KMS-11 (cell line): Measurements from ENCODE around the gene TRIM4.

ENCODE experiments used
- H2AFZ ChIP-seq: fragments of 200-600 bp; sonication (generic); 2 replicates; pipeline ENCODE4 v1.6.1; 2016; ENCODE audit warnings: antibody characterized with exemption, mixed run types, low read depth
- H3K27ac ChIP-seq: fragments of 200-600 bp; sonication (generic); 2 replicates; pipeline ENCODE4 v1.6.1; 2016; ENCODE audit warnings: mild to moderate bottlenecking, mixed run types
- H3K27me3 ChIP-seq: fragments of 200-600 bp; sonication (generic); 2 replicates; pipeline ENCODE4 v1.6.1; 2017; ENCODE audit warnings: mild to moderate bottlenecking, low read depth, mixed run types, moderate library complexity; ENCODE audit not compliant: insufficient read depth
- H3K36me3 ChIP-seq: fragments of 200-600 bp; sonication (generic); 2 replicates; pipeline ENCODE4 v1.6.1; 2017; ENCODE audit warnings: mild to moderate bottlenecking, mixed run types; ENCODE audit not compliant: insufficient read depth
- H3K4me1 ChIP-seq: fragments of 200-600 bp; sonication (generic); 2 replicates; pipeline ENCODE4 v1.6.1; 2016; ENCODE audit warnings: mild to moderate bottlenecking, low read depth, mixed run types; ENCODE audit not compliant: poor library complexity, severe bottlenecking
- H3K4me2 ChIP-seq: fragments of 200-600 bp; sonication (generic); 2 replicates; pipeline ENCODE4 v1.7.0; 2016; ENCODE audit warnings: mild to moderate bottlenecking, mixed run types
- H3K4me3 ChIP-seq: fragments of 200-600 bp; sonication (generic); IDR thresholded peaks from 2 replicates; pipeline ENCODE4 v1.6.1; 2017; ENCODE audit warnings: low read depth, low read length, mixed read lengths; ENCODE audit not compliant: insufficient read depth
- H3K79me2 ChIP-seq: fragments of 200-600 bp; sonication (generic); 2 replicates; pipeline ENCODE4 v1.6.1; 2016; ENCODE audit warnings: low read depth, mixed run types; ENCODE audit not compliant: insufficient read depth
- H3K9ac ChIP-seq: fragments of 200-600 bp; sonication (generic); 2 replicates; pipeline ENCODE4 v1.6.1; 2016; ENCODE audit warnings: mild to moderate bottlenecking, mixed run types
- H4K20me1 ChIP-seq: fragments of 200-600 bp; sonication (generic); 2 replicates; pipeline ENCODE4 v1.6.1; 2016; ENCODE audit warnings: mild to moderate bottlenecking, mixed run types; ENCODE audit not compliant: insufficient read depth
- CTCF ChIP-seq: fragments of 200-600 bp; sonication (generic); conservative IDR thresholded peaks from 2 replicates; pipeline ENCODE4 v1.6.1; 2017; ENCODE audit warnings: low read depth, mild to moderate bottlenecking, antibody characterized with exemption, low read length, moderate library complexity, mixed read lengths

TRIM4 gene

GRCh38 chr7:99910976-99911375 lies 8.4 kb downstream of the TRIM4 start:
- H3K27me3 ChIP-seq = no peaks in the 10 kb centered on the region
- H4K20me1 ChIP-seq = 0 out of 2 replicates have a peak, but pooled peaks cover 9% of the 10 kb centered on the region
- H3K27ac ChIP-seq = no peak overlapping the region
- no peak overlapping the region for H3K4me2 ChIP-seq
- peaks cover 6% of the 10 kb centered on the region for H3K4me1 ChIP-seq
- H3K79me2 ChIP-seq = peaks cover 35% of the 10 kb centered on the region
- H3K9ac ChIP-seq = no peak overlapping the region
- no peak overlapping the region for H2AFZ ChIP-seq
- no peak for TF ChIP-seq CTCF
- no peak overlapping the region for H3K4me3 ChIP-seq
- H3K36me3 ChIP-seq = peaks cover 14% of the 10 kb centered on the region; the same call in 1 of the 2 replicates

GRCh38 chr7:99901581-99901980 lies 17.7 kb downstream of the TRIM4 start:
- H3K79me2 ChIP-seq = no peaks in the 10 kb centered on the region
- no peak overlapping the region for H3K27ac ChIP-seq
- no peak overlapping the region for H3K4me3 ChIP-seq
- H3K4me1 ChIP-seq = no peaks in the 10 kb centered on the region
- no peak overlapping the region for H2AFZ ChIP-seq
- H4K20me1 ChIP-seq = no peaks in the 10 kb centered on the region
- H3K36me3 ChIP-seq = 0 out of 2 replicates have a peak, but pooled peaks cover under 1% of the 10 kb centered on the region
- H3K4me2 ChIP-seq = no peak overlapping the region
- no peak for TF ChIP-seq CTCF
- H3K9ac ChIP-seq = no peak overlapping the region
- no peaks in the 10 kb centered on the region for H3K27me3 ChIP-seq

GRCh38 chr7:99899830-99900519 lies 19.4 kb downstream of the TRIM4 start:
- Histone ChIP-seq H3K4me2 (no peak overlapping the region), H3K79me2 (no peaks in the 10 kb centered on the region), H4K20me1 (no peaks in the 10 kb centered on the region), H2AFZ (no peak overlapping the region), H3K27me3 (no peaks in the 10 kb centered on the region), H3K27ac (no peak overlapping the region), H3K4me1 (no peaks in the 10 kb centered on the region), H3K4me3 (no peak overlapping the region), H3K9ac (no peak overlapping the region), H3K36me3 (no peaks in the 10 kb centered on the region)
- TF ChIP-seq CTCF = no peak

GRCh38 chr7:99898836-99899235 lies 20.5 kb downstream of the TRIM4 start:
- no peak overlapping the region for H3K9ac ChIP-seq
- H3K4me3 ChIP-seq = no peak overlapping the region
- no peak overlapping the region for H3K4me2 ChIP-seq
- H4K20me1 ChIP-seq = no peaks in the 10 kb centered on the region
- H2AFZ ChIP-seq = no peak overlapping the region
- TF ChIP-seq CTCF = no peak
- H3K79me2 ChIP-seq = no peaks in the 10 kb centered on the region
- no peaks in the 10 kb centered on the region for H3K4me1 ChIP-seq
- H3K36me3 ChIP-seq = no peaks in the 10 kb centered on the region
- no peak overlapping the region for H3K27ac ChIP-seq
- no peaks in the 10 kb centered on the region for H3K27me3 ChIP-seq
